Thoracic aorta (tissue), 2 donors: ENCODE results near the gene MICAL2. TPM values are rescaled to one million over a fixed set of nuclear protein-coding genes. Genes with fewer than 3 reads are reported as not detected.

Experiments used
- ATAC-seq: fragments of 150-250 bp; one replicate; pipeline ENCODE4 v1.8.0; 2017; ENCODE audit warnings: low read depth; ENCODE audit not compliant: insufficient number of reproducible peaks, low FRiP score
- DNase-seq: peaks from one replicate; pipeline ENCODE4 v3.0.0-alpha.2; 2020; ENCODE audit warnings: low spot score
- H3K27ac ChIP-seq, 2 donors: fragments of 200-600 bp; sonication (generic); 1 replicate in 1 of 2; 2 replicates in 1 of 2; pipeline ENCODE4 v1.5.1; 2016; ENCODE audit warnings: mild to moderate bottlenecking in 2 of 2, moderate library complexity in 2 of 2
- H3K27me3 ChIP-seq: fragments of 200-600 bp; sonication (generic); replicated peaks from 2 replicates; pipeline ENCODE4 v1.6.0; 2016; ENCODE audit warnings: mild to moderate bottlenecking; ENCODE audit not compliant: insufficient read depth
- H3K36me3 ChIP-seq: fragments of 200-600 bp; sonication (generic); one replicate; pipeline ENCODE4 v1.5.1; 2016
- H3K4me1 ChIP-seq, 2 donors: fragments of 200-600 bp; sonication (generic); 1 replicate in 1 of 2; 2 replicates in 1 of 2; pipeline versions ENCODE4 v1.5.1 to v1.6.0; 2016; ENCODE audit warnings: low read depth in 2 of 2, mild to moderate bottlenecking in 1 of 2; ENCODE audit not compliant: control insufficient read depth in 1 of 2
- H3K4me3 ChIP-seq: fragments of 200-600 bp; sonication (generic); 2 replicates; pipeline ENCODE4 v1.5.1; 2016; ENCODE audit warnings: mild to moderate bottlenecking
- H3K9me3 ChIP-seq: fragments of 200-600 bp; sonication (generic); 2 replicates; pipeline ENCODE4 v1.5.1; 2016
- total RNA-seq, 2 donors: library from RNA; depleted of rRNA; stranded (reverse); fragments of >200 nt; gene quantifications; one replicate each; pipeline versions ENCODE4 v1.1.0 to v1.2.3, GENCODE V29; 2016
- TF ChIP-seq, protein P1 (sequence below): fragments of 200-600 bp; sonication (generic); IDR thresholded peaks from one replicate; pipeline ENCODE4 v1.5.1; 2019; ENCODE audit warnings: antibody characterized with exemption

Gene MICAL2
- total RNA-seq, 2 donors from 2014 or later: 791 to 989 TPM

DNA sequence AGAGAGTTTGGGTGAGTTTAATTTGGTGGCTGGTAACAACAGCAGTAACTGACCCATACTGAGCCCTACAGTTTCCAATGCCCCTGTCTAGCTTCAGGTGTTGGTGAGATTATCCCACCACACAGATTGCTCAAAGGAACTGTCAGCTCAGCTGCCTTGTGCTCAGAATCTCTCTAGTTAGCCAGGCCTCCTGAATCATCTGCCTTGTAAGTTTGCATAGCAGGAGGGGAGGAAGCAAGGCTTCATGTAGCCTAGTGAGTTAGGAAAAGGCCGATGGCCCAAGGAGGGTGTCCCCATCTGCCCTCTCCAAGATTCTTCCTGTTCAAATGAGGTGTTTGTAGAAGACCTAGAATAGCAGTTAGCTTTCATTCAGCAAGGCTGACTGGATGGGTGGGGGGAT, 74.3 kb downstream of the MICAL2 start:
- Histone ChIP-seq H3K4me1 (peaks cover 51 to 96% of the 10 kb centered on the region in 2 donors), H3K9me3 (no peaks in the 10 kb centered on the region), H3K4me3 (no peak overlapping the region), H3K27me3 (no peaks in the 10 kb centered on the region), H3K36me3 (peaks cover 12% of the 10 kb centered on the region), H3K27ac (peak overlapping the region; percentile 81 to 86)
- TF ChIP-seq, protein P1, sequence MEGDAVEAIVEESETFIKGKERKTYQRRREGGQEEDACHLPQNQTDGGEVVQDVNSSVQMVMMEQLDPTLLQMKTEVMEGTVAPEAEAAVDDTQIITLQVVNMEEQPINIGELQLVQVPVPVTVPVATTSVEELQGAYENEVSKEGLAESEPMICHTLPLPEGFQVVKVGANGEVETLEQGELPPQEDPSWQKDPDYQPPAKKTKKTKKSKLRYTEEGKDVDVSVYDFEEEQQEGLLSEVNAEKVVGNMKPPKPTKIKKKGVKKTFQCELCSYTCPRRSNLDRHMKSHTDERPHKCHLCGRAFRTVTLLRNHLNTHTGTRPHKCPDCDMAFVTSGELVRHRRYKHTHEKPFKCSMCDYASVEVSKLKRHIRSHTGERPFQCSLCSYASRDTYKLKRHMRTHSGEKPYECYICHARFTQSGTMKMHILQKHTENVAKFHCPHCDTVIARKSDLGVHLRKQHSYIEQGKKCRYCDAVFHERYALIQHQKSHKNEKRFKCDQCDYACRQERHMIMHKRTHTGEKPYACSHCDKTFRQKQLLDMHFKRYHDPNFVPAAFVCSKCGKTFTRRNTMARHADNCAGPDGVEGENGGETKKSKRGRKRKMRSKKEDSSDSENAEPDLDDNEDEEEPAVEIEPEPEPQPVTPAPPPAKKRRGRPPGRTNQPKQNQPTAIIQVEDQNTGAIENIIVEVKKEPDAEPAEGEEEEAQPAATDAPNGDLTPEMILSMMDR: no peak
- ATAC-seq (no peak), DNase-seq (no peak)

DNA sequence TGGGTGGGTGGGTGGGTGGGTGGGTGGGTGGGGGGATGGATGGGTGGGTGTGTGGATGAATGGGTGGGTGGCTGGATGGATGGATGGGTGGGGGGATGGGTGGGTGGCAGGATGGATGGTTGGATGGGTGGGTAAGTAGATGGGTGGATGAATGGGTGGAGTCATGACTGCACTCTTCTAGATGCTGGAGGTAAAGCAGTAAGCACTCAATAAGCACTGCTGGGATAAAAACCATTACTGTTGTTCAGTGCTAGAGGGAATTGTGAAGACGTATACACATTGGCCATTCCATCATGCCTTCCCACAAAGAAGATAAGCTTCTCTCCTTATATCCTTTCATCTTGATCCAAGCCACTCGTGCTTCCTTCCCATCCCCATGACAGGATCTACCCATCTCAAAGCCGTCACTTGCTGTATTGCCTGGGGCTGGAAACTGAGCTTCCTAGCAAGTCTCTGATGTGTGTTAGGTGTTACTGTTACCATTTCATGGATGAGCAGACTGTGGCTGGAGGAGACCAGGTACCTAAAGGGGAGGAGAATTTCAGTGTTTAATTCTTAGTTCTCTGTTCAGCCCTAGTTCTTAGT, 74.8 kb downstream of the MICAL2 start:
- H3K27me3 ChIP-seq: no peaks in the 10 kb centered on the region
- peaks cover 48 to 96% of the 10 kb centered on the region in 2 donors for H3K4me1 ChIP-seq
- H3K4me3 ChIP-seq: no peak overlapping the region
- H3K9me3 ChIP-seq: no peaks in the 10 kb centered on the region
- peaks cover 12% of the 10 kb centered on the region for H3K36me3 ChIP-seq
- no peak for DNase-seq
- H3K27ac ChIP-seq: peak overlapping the region; percentile 68 to 70
- ATAC-seq: no peak
- TF ChIP-seq, protein P1: no peak

DNA sequence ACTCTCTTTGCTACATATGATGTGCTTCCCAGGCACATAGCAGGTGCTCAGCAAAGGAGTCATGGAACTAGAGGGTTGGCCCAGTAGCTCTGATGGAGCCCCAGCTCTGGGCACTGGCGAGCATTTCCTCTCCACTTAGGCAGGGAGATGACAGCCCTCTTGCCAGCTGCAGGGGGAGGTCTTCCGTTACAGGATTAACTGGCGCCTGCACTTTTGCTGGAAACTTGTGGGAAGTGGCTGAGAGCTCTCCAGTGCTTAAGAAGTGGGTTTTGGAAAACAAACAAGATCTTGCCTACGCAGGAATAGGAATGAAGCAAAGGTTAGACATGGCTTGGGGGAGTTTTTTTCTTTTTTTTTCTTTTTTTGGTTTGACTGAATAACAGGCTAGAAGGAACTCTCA, 75.5 kb downstream of the MICAL2 start:
- TF ChIP-seq, protein P1: no peak
- DNase-seq: no peak
- peak overlapping the region; percentile 68 to 70 for H3K27ac ChIP-seq
- no peaks in the 10 kb centered on the region for H3K27me3 ChIP-seq
- peaks cover 48 to 97% of the 10 kb centered on the region in 2 donors for H3K4me1 ChIP-seq
- ATAC-seq: peak; percentile 44
- no peaks in the 10 kb centered on the region for H3K9me3 ChIP-seq
- peaks cover 12% of the 10 kb centered on the region for H3K36me3 ChIP-seq
- H3K4me3 ChIP-seq: no peak overlapping the region

DNA sequence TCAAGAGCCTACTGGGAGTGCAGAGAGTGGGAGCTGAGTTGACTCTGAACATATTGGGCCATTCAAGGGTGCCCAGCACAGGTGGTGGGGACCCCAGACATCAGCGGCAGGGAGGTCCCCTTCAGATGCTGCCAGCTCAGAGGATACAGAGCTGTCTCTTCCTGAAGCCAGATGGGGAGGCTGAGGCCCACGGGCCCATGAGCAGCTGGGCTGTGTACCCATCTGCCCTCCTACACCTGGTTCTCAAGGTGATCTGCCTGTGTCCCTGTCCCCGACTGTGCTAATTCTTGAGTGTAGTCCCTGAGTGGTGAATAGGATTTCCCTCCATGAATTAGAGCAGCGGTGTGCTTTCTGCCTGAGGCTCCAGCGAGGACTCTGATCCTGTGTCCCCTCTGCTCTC, 76.3 kb downstream of the MICAL2 start:
- H3K9me3 ChIP-seq: no peaks in the 10 kb centered on the region
- H3K27me3 ChIP-seq: no peaks in the 10 kb centered on the region
- peaks cover 45 to 97% of the 10 kb centered on the region in 2 donors for H3K4me1 ChIP-seq
- peaks cover 12% of the 10 kb centered on the region for H3K36me3 ChIP-seq
- ATAC-seq (no peak), DNase-seq (no peak)
- no peak overlapping the region for H3K4me3 ChIP-seq
- H3K27ac ChIP-seq: peak overlapping the region; percentile 68 to 70
- TF ChIP-seq, protein P1: no peak

DNA sequence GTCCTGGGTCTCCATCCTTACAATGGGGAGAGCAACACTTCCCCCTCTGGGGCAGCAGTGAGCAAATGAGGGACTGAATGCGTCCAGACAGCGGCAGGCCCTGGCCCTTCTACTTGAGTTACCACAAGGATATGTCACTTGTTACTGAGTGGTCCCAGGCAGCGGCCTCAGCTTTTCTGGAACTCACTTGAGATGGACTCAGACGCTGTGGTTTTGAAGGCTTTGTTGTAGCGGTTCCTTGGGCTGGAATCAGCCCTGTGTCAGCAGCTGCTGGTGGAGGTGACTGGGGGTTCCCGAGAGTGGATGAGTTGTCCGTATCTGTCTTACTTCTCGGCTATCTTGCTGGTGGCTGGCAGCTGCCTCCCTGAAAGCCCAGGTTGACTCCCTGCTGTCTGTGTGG, 77.0 kb downstream of the MICAL2 start:
- Histone ChIP-seq H3K4me1 (peaks cover 40 to 95% of the 10 kb centered on the region in 2 donors), H3K27me3 (no peaks in the 10 kb centered on the region), H3K9me3 (no peaks in the 10 kb centered on the region), H3K4me3 (peak overlapping the region; percentile 6), H3K27ac (peak overlapping the region; percentile 68 to 70), H3K36me3 (peaks cover 12% of the 10 kb centered on the region)
- no peak for DNase-seq
- TF ChIP-seq, protein P1: no peak
- no peak for ATAC-seq
